Urothelium cell line (cell line): ENCODE measurements around the gene RIMKLB.
A peak's percentile ranks its signal among the peaks of the same experiment; 100 is the strongest.
"Not testable (repeated sequence)": the region's sequence is repeated elsewhere in the genome, so short reads cannot be mapped to it uniquely, and the experiment has no call there.

ENCODE experiments used
- DNase-seq: peaks from one replicate; pipeline ENCODE4 v3.0.0; 2011; ENCODE audit warnings: low spot score, mixed read lengths
- FAIRE-seq: peaks from 2 replicates; lab custom pipeline; 2011; peaks lifted over from hg19 to GRCh38; lab: Jason Lieb, UNC

Gene RIMKLB

GRCh38 chr12:8689681-8690080, 8.1 kb upstream of the RIMKLB start:
- DNase-seq (no peak), FAIRE-seq (no peak)

GRCh38 chr12:8692573-8692972, 5.2 kb upstream of the RIMKLB start:
- DNase-seq: no peak

GRCh38 chr12:8695116-8695515, 2.7 kb upstream of the RIMKLB start:
- FAIRE-seq (no peak), DNase-seq (no peak)

More at GRCh38 chr12:8692573-8692972, 5.2 kb upstream of the RIMKLB start:
- no peak for FAIRE-seq

GRCh38 chr12:8696442-8697090, 1.2 kb upstream of the RIMKLB start:
- no peak for DNase-seq
- no peak for FAIRE-seq

- DNase-seq (peak; percentile 50), FAIRE-seq (no peak)
These were observed 693 bp upstream of the RIMKLB start for GRCh38 chr12:8697120-8697475.

- FAIRE-seq: peak; percentile 72
- DNase-seq: peak; percentile 70
These were observed 501 bp downstream of the RIMKLB start for GRCh38 chr12:8698132-8698851.

- no peak for DNase-seq
- no peak for FAIRE-seq
These were observed 1.1 kb downstream of the RIMKLB start for GRCh38 chr12:8698879-8699278.

GRCh38 chr12:8699714-8700113, 1.9 kb downstream of the RIMKLB start:
- FAIRE-seq (no peak), DNase-seq (no peak)

- FAIRE-seq: peak; percentile 59
- no peak for DNase-seq
These were observed 3.4 kb downstream of the RIMKLB start for GRCh38 chr12:8701046-8701660.

GRCh38 chr12:8702159-8702558, 4.4 kb downstream of the RIMKLB start:
- no peak for FAIRE-seq
- DNase-seq: no peak

- DNase-seq (no peak), FAIRE-seq (no peak)
These were observed 11.5 kb downstream of the RIMKLB start for GRCh38 chr12:8709124-8709830.

GRCh38 chr12:8712572-8712971, 14.8 kb downstream of the RIMKLB start:
- DNase-seq (no peak), FAIRE-seq (peak; percentile 61)

- DNase-seq (no peak), FAIRE-seq (no peak)
These were observed 24.6 kb downstream of the RIMKLB start for GRCh38 chr12:8722286-8722800.

GRCh38 chr12:8734873-8735381, 37.1 kb downstream of the RIMKLB start:
- FAIRE-seq: no peak
- DNase-seq: no peak

GRCh38 chr12:8742501-8742900, 44.7 kb downstream of the RIMKLB start:
- FAIRE-seq (no peak), DNase-seq (no peak)

GRCh38 chr12:8743121-8743520, 45.3 kb downstream of the RIMKLB start:
- FAIRE-seq, DNase-seq: not testable (repeated sequence)

- DNase-seq, FAIRE-seq: not testable (repeated sequence)
These were observed 47.8 kb downstream of the RIMKLB start for GRCh38 chr12:8745631-8746030.

GRCh38 chr12:8746046-8746445, 48.3 kb downstream of the RIMKLB start:
- no peak for FAIRE-seq

GRCh38 chr12:8760076-8760475, 62.3 kb downstream of the RIMKLB start:
- DNase-seq, FAIRE-seq: not testable (repeated sequence)

More at GRCh38 chr12:8746046-8746445, 48.3 kb downstream of the RIMKLB start:
- no peak for DNase-seq

- not testable (repeated sequence) for FAIRE-seq, DNase-seq
These were observed 64.9 kb downstream of the RIMKLB start for GRCh38 chr12:8762701-8763100.

GRCh38 chr12:8766121-8766520, 68.3 kb downstream of the RIMKLB start:
- FAIRE-seq, DNase-seq: not testable (repeated sequence)
